Stimulated activated CD8-positive, alpha-beta memory T cell treated with anti-CD3 and anti-CD28 coated beads, Interleukin-12 subunit alpha, Interleukin-12 subunit beta, amount 100 ng/mL, for 4 hours (primary cell): ENCODE data around the gene IQCK.
"Not testable (repeated sequence)": the region's sequence is repeated elsewhere in the genome, so short reads cannot be mapped to it uniquely, and the experiment has no call there.

Experiments used
- DNase-seq: peaks from one replicate; pipeline ENCODE4 v3.0.0-alpha.2; 2020; ENCODE audit warnings: low read depth

The IQCK gene

DNA sequence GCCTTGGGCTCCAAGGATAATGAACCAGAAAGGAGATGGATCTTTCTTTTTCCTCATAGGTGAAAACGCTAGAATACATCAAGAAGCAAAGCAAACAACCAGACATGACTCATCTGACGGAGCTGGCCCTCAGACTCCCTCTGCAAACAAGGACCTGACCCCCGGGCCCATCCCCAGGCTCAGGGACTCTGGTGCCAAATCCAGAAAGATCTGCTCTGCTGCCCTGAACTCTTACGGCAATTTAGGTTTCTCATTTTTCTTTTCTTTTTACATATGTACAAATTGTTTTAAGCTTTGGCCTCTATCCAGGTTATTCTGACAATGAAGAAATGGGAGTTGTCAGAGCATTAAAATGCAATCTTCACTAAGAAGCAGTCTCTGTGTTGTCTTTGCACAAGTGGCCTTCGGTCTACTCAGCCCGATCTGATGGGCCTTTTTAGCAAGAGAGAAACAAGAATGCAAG lies 17.7 kb upstream of the IQCK start:
- DNase-seq = no peak

GRCh38 chr16:19701091-19701490 lies 17.0 kb upstream of the IQCK start:
- DNase-seq = no peak

DNA sequence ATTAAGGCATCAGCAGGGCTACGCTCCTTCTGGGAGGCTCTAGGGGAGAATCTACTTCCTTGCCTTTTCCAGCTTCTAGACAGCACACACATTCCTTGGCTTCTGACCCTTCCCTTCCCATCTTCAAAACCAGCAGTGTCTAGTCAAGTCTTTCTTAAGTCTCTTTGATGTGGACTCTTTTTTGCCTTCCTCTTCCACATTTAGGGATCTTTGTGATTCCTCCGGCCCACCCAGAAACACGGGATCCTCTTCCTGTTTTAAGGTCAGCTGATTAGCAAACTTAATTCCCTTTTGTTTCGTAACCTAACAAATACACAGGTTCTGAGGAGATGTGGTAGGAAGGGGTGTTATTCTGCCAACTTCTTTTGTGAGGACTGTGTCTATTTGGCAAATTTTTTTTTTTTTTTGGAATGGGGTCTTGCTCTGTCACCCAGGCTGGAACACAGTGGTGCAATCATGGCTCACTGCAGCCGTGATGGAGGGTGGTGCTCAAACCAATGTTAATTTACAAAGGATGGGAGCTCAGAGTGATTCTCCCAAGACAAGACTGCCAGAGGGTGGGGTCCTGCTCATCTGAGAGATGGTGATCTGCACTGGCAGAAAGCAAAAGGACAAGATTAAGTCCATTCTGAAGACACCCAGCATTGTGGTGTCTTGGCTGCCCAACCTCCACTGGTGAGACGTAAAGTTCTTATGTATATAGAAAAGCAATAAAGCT lies 14.7 kb upstream of the IQCK start:
- DNase-seq = no peak

GRCh38 chr16:19704321-19705145 lies 13.5 kb upstream of the IQCK start:
- no peak for DNase-seq

DNA sequence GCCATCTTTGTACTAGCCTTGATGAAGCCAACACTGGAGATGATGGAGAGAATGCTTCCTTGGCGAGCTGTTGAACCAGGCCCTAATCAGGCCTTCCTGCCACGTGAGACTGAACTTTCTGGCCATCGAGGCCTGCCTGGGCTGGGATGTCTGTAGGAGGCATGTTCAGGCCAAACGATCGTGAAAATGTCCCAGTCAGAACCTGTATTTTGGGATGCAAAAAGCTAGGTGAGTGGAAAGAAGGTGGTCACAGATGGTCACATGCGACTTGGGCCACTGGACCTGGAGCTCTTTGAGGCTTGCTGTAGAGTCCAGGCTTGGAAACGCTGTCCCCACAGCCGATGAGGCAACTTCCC lies 12.9 kb upstream of the IQCK start:
- no peak for DNase-seq

DNA sequence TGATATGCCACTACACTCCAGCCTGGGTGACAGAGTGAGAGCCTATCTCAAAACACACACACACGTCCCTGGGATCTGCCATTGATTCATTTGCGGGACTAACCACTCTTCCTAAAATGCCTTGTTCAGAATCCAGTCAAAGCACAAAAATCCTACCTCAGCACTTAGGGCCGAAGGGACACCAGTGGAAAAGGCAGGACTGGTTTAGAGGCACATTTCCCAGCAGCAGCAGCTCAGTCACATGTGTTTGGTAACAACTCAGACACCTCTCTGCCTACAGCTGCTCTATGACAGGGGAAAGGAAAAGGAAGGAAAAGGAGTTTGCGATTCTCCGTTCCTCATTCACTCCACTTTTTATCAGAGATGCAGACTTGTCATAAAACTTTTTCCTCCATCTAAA lies 12.2 kb upstream of the IQCK start:
- no peak for DNase-seq

- DNase-seq = no peak
These were observed 11.2 kb upstream of the IQCK start for GRCh38 chr16:19706846-19707245.

GRCh38 chr16:19707569-19708295 lies 10.3 kb upstream of the IQCK start:
- no peak for DNase-seq

DNA sequence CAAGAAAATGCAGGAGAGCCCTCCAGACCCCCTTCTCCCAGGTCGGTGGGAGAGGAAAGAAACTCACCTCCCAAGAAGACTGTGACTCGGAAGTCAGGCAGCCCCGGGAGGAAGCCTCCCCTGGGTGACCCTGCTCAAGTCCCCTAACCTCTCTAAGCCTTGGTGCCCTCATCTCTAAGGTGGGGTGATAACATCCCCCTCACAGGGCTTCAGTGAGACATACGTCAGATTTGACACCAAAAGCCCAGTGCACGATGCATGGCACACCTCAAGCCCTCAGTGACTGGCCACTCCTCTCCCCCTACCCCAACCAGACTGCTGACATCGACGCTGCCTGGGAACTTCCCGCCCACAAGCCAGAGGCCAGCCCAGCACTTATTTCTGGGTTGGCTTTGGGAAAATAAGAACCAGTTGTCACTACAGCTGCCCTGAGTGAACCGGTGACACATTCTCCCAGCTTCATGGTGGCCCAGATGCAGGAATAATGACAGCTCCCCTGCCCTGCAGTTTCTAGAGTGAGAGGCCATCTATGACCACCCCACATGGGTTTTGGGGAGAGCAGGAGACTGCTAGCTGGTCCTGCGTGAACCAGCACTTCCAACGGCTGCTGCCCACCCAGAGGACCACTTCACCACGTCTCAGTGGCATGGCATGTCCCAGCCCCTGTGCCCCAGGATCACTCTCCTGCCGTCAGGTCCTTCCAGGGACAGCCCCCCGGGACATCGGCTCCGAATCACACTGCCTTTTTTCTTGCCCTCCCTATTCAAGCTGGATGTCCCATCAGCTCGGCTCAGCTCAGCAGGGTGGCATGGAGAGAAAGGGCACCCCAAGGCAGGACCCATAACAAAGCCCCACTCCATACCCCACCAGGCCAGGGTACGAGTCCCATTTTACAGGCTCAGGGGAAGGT lies 9.5 kb upstream of the IQCK start:
- DNase-seq = no peak

DNA sequence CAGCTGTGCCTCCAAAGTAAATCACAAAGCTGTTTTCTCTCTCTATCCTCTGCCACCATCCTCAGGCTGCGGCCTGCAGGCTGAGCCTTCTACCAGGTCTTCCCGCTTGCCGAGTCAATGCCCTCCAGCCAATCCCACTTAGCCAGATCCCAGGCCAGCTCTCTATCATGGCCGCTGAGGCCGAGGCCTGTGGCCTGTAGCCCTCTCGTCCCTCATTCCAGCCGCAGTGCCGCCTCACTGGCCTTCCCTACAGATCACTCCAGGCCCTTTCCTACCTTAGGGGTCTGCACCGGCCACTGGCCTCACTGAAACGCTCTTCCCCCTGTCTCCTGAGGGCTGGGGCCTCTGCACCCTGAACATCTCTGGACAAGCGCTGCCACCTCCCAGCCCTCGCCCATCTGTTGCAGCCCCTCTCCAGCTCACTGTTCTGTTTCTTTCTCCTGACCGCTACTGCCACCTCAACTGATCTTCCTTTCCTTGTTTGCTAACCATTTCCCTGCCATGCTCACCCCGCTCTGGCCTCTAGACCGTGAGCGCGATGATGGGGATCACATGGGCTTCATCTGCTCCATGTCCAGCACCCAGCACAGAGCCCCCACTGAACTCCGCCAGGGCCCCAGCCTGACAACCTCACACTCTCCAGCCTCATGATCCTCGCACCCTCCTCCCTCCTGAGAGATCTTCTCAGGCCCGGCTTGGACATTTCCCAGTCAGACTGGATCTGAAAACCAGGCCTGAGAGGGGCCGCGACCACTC lies 8.5 kb upstream of the IQCK start:
- DNase-seq = no peak

DNA sequence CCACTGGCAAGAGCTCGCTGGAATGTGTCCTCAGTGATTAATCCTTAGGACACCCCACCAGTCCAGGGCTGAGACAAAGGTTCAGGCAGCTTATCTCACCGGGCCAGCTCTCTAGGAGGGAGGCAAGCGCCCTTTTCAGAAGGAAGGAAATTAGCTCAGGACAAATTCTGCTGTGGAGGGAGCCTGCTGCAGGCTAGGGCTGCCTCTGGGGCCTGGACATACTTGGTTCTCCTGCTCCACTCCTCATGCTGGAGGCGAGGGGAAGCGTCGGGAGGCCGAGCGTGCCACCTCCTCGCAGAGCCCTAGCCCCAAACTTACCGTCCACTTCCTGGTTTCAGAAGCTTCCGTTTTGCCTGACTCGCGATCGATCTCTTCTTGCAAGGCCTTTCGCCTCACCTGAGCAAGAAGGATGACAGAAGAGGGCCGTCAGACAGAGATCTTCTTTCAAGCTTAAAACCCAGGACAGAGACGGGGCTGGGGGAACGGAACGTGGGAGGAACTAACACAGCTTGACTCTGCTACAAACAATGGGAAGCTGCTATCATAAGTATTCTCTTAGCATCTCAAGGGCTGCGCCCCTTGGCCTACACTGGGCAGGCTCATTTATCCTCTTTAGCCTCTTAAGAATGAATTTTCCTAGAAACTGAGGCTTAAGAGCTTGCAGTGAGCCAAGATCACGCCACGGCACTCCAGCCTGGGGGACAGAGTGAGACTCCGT lies 7.7 kb upstream of the IQCK start:
- DNase-seq = no peak

- DNase-seq = no peak
These were observed 7.0 kb upstream of the IQCK start for GRCh38 chr16:19710991-19711545.

DNA sequence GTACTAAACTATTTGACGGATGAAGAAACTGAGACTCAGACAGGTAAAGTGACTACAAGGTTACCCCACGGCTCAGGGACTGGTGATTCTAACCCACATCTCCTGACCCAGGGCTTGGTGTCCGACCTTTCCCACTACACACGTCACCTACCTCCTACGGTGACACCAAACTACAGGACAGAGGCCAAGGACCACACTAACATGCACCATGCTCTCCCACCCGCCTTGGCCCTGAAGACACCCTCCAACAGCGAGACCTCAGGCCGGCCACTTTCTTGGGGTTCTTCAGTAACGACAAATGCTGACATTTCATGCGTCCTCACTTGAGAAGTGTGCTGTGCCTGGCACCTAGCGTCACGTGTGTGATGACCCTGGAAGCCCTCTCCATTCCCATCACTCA lies 6.4 kb upstream of the IQCK start:
- no peak for DNase-seq

DNA sequence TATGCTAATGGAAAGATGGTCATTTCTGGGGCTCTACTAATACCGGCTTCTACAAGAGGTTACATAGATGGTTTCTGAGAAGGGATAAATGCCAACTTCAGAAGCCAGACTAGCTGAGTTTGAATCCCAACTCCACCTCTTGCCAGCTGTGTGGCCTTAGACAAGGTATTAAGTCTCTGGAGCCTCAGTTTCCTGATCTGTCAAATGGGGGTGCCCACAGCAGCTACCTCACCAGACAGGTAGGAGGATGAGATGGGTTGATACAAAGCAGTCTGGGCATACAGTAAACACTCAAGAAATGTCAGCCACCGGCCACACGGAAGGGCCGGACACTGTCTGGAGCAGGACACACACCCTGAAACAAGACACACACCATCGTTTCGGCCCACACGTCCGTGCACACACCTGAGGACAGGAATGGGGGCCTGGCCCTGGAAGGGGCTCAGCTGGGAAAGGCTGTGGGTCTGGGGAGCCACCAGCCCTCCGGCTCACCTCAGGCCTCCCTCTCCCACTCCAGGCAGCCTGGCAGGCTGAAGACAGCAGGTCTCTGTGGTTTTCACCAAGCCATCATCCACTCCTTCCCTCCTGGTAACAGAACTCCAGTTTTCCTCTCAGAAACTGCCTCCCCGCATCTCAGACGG lies 5.5 kb upstream of the IQCK start:
- no peak for DNase-seq

- no peak for DNase-seq
These were observed 4.4 kb upstream of the IQCK start for GRCh38 chr16:19713697-19714096.

GRCh38 chr16:19715566-19715965 lies 2.5 kb upstream of the IQCK start:
- DNase-seq = no peak

- no peak for DNase-seq
These were observed 1.9 kb upstream of the IQCK start for GRCh38 chr16:19716183-19716582.

- DNase-seq = not testable (repeated sequence)
These were observed 1.3 kb upstream of the IQCK start for GRCh38 chr16:19716728-19717127.

DNA sequence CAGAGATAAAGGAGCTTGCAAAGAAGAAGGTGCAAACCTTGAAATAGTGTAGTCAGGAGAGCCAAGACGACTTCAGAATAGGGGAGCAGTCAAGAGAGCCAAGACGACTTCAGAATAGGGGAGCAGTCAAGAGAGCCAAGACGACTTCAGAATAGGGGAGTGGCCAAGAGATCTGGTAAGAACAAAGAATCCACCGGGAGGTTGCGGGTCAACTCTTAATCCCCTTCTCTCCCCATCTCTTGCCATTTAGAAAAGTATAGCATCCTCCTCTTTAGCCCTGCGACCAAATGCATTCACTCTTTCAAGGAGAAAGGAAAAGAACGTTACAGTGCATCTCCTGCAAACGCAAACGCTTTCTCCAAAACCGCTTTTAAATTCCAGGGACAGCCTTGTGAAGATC lies 757 bp upstream of the IQCK start:
- no peak for DNase-seq

DNA sequence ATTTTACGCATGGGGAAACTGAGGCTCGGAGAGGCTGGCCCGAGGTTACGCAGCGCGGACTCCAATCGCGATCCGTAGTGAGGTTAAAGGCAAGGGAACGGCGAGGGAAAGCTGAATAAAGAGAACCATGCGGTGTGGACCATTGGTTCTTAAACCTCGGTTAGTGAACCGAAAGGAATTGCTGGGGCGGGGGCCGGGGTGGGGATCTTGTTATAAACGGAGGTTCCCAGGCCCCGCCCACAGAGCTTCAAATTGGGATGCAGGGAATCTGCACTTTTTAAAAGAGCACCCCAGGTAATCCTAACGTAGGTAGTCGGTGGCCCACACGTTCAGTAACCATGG lies 524 bp downstream of the IQCK start:
- no peak for DNase-seq
